Osteoblast (primary cell): ENCODE results near the gene C11orf91. TPM values are rescaled to one million over a fixed set of nuclear protein-coding genes. Genes with fewer than 3 reads are reported as not detected.

ENCODE experiments used
- DNase-seq: peaks from one replicate; pipeline ENCODE4 v3.0.0; 2011; ENCODE audit warnings: low spot score, mixed read lengths; ENCODE audit not compliant: insufficient read length; ENCODE audit errors: missing footprints
- H2AFZ ChIP-seq: 2 replicates; pipeline ENCODE4 v1.6.0; 2011; ENCODE audit warnings: mild to moderate bottlenecking, low read length
- H3K27ac ChIP-seq: 2 replicates; pipeline ENCODE4 v1.5.1; 2011; ENCODE audit warnings: mild to moderate bottlenecking, low read depth, low read length, moderate library complexity
- H3K27me3 ChIP-seq: 2 replicates; pipeline ENCODE4 v1.6.0; 2012; ENCODE audit warnings: mild to moderate bottlenecking, control low read depth, inconsistent platforms, low read length, moderate library complexity; ENCODE audit not compliant: insufficient read depth
- H3K36me3 ChIP-seq: 2 replicates; pipeline ENCODE4 v1.5.1; 2011; ENCODE audit warnings: mild to moderate bottlenecking, low read length, control low read depth, moderate library complexity; ENCODE audit not compliant: insufficient read depth
- H3K4me1 ChIP-seq: 2 replicates; pipeline ENCODE4 v1.5.1; 2011; ENCODE audit warnings: mild to moderate bottlenecking, low read length, control low read depth, moderate library complexity; ENCODE audit not compliant: insufficient read depth
- H3K4me2 ChIP-seq: 2 replicates; pipeline ENCODE4 v1.6.0; 2011; ENCODE audit warnings: mild to moderate bottlenecking, low read length; ENCODE audit not compliant: insufficient read depth
- H3K4me3 ChIP-seq: fragments of 200-600 bp; sonication (generic); 3 replicates; pipeline ENCODE4 v1.5.1; 2012; ENCODE audit warnings: mild to moderate bottlenecking, low read length, inconsistent platforms; ENCODE audit not compliant: insufficient read depth
- H3K79me2 ChIP-seq: 2 replicates; pipeline ENCODE4 v1.6.0; 2012; ENCODE audit warnings: mild to moderate bottlenecking, low read length, control low read depth, inconsistent platforms; ENCODE audit not compliant: insufficient read depth
- H3K9me3 ChIP-seq: 2 replicates; pipeline ENCODE4 v1.5.1; 2011; ENCODE audit warnings: low read depth, low read length, control low read depth
- H4K20me1 ChIP-seq: 2 replicates; pipeline ENCODE4 v1.6.0; 2012; ENCODE audit warnings: mild to moderate bottlenecking, low read length, control low read depth; ENCODE audit not compliant: insufficient read depth
- CTCF ChIP-seq: IDR thresholded peaks from 2 replicates; pipeline ENCODE4 v1.5.1; 2011; ENCODE audit warnings: mild to moderate bottlenecking, low read depth, low read length, moderate library complexity; ENCODE audit errors: extremely low read depth
- total RNA-seq: library from RNA; depleted of rRNA; stranded (reverse); fragments of >200 nt; gene quantifications from 2 replicates; pipeline ENCODE4 v1.2.3, GENCODE V29; 2012

The C11orf91 gene
- total RNA-seq, 1 donor = not detected

DNA sequence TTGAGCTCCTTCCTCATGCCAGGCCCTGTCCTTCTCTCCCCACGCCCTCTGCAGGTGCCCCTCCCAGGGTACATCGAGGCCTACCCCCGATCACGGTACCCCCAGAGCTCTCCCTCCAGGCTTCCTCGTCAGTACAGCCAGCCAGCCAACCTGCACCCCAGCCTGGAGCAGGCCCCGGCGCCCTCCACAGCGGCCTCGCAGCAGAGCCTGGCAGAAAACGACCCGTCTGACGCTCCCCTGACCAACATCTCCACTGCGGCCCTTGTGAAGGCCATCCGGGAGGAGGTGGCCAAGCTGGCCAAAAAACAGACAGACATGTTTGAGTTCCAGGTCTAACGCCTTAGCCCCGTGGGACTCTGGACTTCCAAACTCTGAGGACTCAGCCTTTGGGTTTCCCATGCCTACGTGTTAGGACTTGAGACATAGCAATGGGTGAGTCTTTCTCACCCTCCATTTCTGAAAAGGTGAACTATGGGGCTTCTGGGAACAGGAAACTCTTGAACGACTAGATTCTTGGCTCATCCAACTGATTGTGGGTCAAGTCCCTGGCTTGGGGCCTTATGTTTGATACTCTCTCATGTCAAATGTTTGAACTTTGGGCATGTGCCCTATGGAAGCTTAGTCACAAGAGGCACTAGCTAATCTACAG lies 32.7 kb downstream of the C11orf91 start:
- DNase-seq = no peak
- TF ChIP-seq CTCF = no peak
- H2AFZ ChIP-seq = no peak overlapping the region
- H3K79me2 ChIP-seq = no peaks in the 10 kb centered on the region
- H3K4me3 ChIP-seq = no peak overlapping the region
- H4K20me1 ChIP-seq = no peaks in the 10 kb centered on the region
- no peak overlapping the region for H3K27ac ChIP-seq
- no peak overlapping the region for H3K4me2 ChIP-seq
- no peaks in the 10 kb centered on the region for H3K27me3 ChIP-seq
- H3K9me3 ChIP-seq = no peaks in the 10 kb centered on the region
- peaks cover 18% of the 10 kb centered on the region for H3K4me1 ChIP-seq
- H3K36me3 ChIP-seq = peaks cover 2% of the 10 kb centered on the region

GRCh38 chr11:33665350-33666106 lies 35.1 kb downstream of the C11orf91 start:
- H3K79me2 ChIP-seq = no peaks in the 10 kb centered on the region
- H4K20me1 ChIP-seq = no peaks in the 10 kb centered on the region
- H3K9me3 ChIP-seq = no peaks in the 10 kb centered on the region
- TF ChIP-seq CTCF = no peak
- no peak overlapping the region for H3K27ac ChIP-seq
- H3K4me2 ChIP-seq = no peak overlapping the region
- H3K4me1 ChIP-seq = peaks cover 9% of the 10 kb centered on the region
- H3K27me3 ChIP-seq = no peaks in the 10 kb centered on the region
- H3K36me3 ChIP-seq = peaks cover 2% of the 10 kb centered on the region
- DNase-seq = no peak
- H2AFZ ChIP-seq = no peak overlapping the region
- H3K4me3 ChIP-seq = no peak overlapping the region

DNA sequence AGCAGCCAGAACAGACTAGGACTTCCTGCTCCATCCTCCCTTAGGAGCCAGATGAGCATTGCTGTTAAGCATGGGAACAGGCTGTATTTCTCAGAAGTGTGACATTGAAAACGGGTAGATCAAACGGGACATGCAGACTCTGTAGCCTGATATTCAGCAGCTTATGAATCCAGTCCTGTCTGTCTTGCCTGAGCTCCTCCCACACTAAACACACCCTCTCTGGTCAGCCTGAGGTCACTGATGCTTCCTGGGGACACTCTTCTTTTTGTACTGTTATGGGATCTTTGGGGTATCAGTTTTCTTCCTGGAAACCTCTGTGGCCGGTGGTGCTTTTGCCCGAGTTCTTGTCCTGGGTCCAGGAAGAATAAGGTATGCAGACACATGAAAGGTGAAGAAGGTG lies 35.8 kb downstream of the C11orf91 start:
- TF ChIP-seq CTCF = no peak
- Histone ChIP-seq H4K20me1 (no peaks in the 10 kb centered on the region), H3K4me3 (no peak overlapping the region), H3K79me2 (no peaks in the 10 kb centered on the region), H3K27ac (no peak overlapping the region), H2AFZ (no peak overlapping the region), H3K4me2 (no peak overlapping the region), H3K9me3 (no peaks in the 10 kb centered on the region), H3K36me3 (peaks cover 2% of the 10 kb centered on the region), H3K27me3 (no peaks in the 10 kb centered on the region), H3K4me1 (peaks cover 2% of the 10 kb centered on the region)
- DNase-seq = no peak

GRCh38 chr11:33664166-33664565 lies 36.5 kb downstream of the C11orf91 start:
- DNase-seq = no peak
- H3K79me2 ChIP-seq = no peaks in the 10 kb centered on the region
- H3K4me1 ChIP-seq = no peaks in the 10 kb centered on the region
- no peak overlapping the region for H3K4me2 ChIP-seq
- no peak overlapping the region for H2AFZ ChIP-seq
- no peaks in the 10 kb centered on the region for H4K20me1 ChIP-seq
- H3K27ac ChIP-seq = no peak overlapping the region
- H3K9me3 ChIP-seq = no peaks in the 10 kb centered on the region
- peaks cover 2% of the 10 kb centered on the region for H3K36me3 ChIP-seq
- H3K27me3 ChIP-seq = no peaks in the 10 kb centered on the region
- TF ChIP-seq CTCF = no peak
- no peak overlapping the region for H3K4me3 ChIP-seq
